Esophagus muscularis mucosa (tissue), 3 donors: ENCODE measurements around the gene AGTPBP1.

Experiments used
- CTCF ChIP-seq, 3 experiments: fragments of 200-600 bp in 2 of 3; fragments of 450-650 bp in 1 of 3; sonication (generic) in 2 of 3; IDR thresholded peaks; one replicate each; pipeline ENCODE4 v1.5.1; 2017 to 2019; ENCODE audit warnings: antibody characterized with exemption in 3 of 3, mild to moderate bottlenecking in 2 of 3, moderate library complexity in 1 of 3
- POLR2A ChIP-seq: fragments of 450-650 bp; IDR thresholded peaks from one replicate; pipeline ENCODE4 v1.6.1; 2017; ENCODE audit warnings: antibody characterized with exemption, moderate library complexity, mild to moderate bottlenecking, low read depth

DNA sequence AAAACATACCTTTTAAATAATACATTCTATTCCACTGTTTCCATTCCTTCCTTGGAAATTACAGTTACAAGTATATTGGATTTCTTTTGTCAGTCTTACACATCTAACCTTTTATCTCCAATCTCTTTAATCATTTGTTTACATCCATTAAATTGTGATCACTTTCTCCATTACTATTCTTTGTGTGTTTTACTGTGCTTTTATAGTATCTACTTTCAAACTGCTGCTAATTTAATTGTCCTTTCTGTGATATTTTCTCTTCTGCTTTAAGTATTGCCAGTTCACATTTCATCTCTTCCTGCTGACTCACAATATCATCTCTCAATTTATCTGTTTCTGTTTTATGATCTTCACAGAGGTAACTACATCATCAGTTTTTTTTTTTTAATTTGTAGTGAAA is 39.6 kb downstream of the AGTPBP1 start:
- TF ChIP-seq CTCF (IDR thresholded peaks at IDR 0.05) (no peak), POLR2A (no peak)
